ENCODE measurements around the gene GBX1.

- TF ChIP-seq CTCF (IDR thresholded peaks at IDR 0.05; ENCODE audit: poor library complexity, severe bottlenecking) = no peak
- no peak for TF ChIP-seq TAF1 (IDR thresholded peaks at IDR 0.05; ENCODE audit: low read depth)
- TF ChIP-seq REST (IDR thresholded peaks at IDR 0.05; ENCODE audit: borderline replicate concordance) = no peak
- no peak for TF ChIP-seq SMC3 (conservative IDR thresholded peaks at IDR 0.05; ENCODE audit: poor library complexity)
These were observed 52.2 kb downstream of the GBX1 start for GRCh38 chr7:151115121-151115835.

Data from neural cell (in vitro differentiated cells).